Neural crest cell (in vitro differentiated cells): ENCODE measurements around the gene DOCK7. TPM values are rescaled to one million over a fixed set of nuclear protein-coding genes. Genes with fewer than 3 reads are reported as not detected.

Experiments used
- DNase-seq: peaks from one replicate; pipeline ENCODE4 v3.0.0; 2021; ENCODE audit warnings: low read depth, mixed read lengths, low spot score
- H3K27ac Mint-ChIP-seq: one replicate; pipeline ENCODE4 v1.8.0; 2021; ENCODE audit warnings: mild to moderate bottlenecking, mixed read lengths; ENCODE audit not compliant: unreplicated experiment
- H3K27me3 Mint-ChIP-seq: 2 replicates; pipeline ENCODE4 v1.8.0; 2021; ENCODE audit warnings: low read depth, mild to moderate bottlenecking, mixed read lengths
- H3K36me3 Mint-ChIP-seq: 2 replicates; pipeline ENCODE4 v1.8.0; 2021; ENCODE audit warnings: low read depth, mild to moderate bottlenecking, mixed read lengths
- H3K4me1 Mint-ChIP-seq: 2 replicates; pipeline ENCODE4 v1.8.0; 2021; ENCODE audit warnings: mixed read lengths
- H3K4me3 Mint-ChIP-seq: one replicate; pipeline ENCODE4 v1.8.0; 2021; ENCODE audit warnings: mild to moderate bottlenecking, mixed read lengths
- H3K9me3 Mint-ChIP-seq: 2 replicates; pipeline ENCODE4 v1.8.0; 2021; ENCODE audit warnings: mixed read lengths
- CTCF ChIP-seq: fragments of 200-600 bp; sonication (generic); conservative IDR thresholded peaks from 2 replicates; pipeline ENCODE4 v1.5.0; 2021; ENCODE audit warnings: antibody characterized with exemption, mild to moderate bottlenecking
- total RNA-seq: library from RNA; stranded (reverse); gene quantifications from 2 replicates; pipeline ENCODE4 v1.2.1, GENCODE V29; 2021

Gene DOCK7
- total RNA-seq, 1 donor from 2014 or later: 79.8 TPM

- peaks cover 3% of the 10 kb centered on the region for H3K27me3 Mint-ChIP-seq
- no peaks in the 10 kb centered on the region for H3K36me3 Mint-ChIP-seq
- H3K4me1 Mint-ChIP-seq: peaks cover 39% of the 10 kb centered on the region
- peaks cover 2% of the 10 kb centered on the region for H3K9me3 Mint-ChIP-seq
- DNase-seq: peak; percentile 90
- H3K4me3 Mint-ChIP-seq: peak overlapping the region; percentile 99
- peak overlapping the region; percentile 100 for H3K27ac Mint-ChIP-seq
- TF ChIP-seq CTCF: no peak
These were observed 252.1 kb downstream of the DOCK7 start for GRCh38 chr1:62436039-62436465.

- Mint-ChIP-seq H3K4me1 (peaks cover 37% of the 10 kb centered on the region), H3K36me3 (no peaks in the 10 kb centered on the region), H3K9me3 (peaks cover 2% of the 10 kb centered on the region), H3K4me3 (peak overlapping the region; percentile 99), H3K27ac (peak overlapping the region; percentile 100), H3K27me3 (peaks cover 3% of the 10 kb centered on the region)
- DNase-seq: no peak
- TF ChIP-seq CTCF: no peak
These were observed 252.8 kb downstream of the DOCK7 start for GRCh38 chr1:62435231-62436038.

GRCh38 chr1:62434618-62435001 lies 253.6 kb downstream of the DOCK7 start:
- no peak for TF ChIP-seq CTCF
- Mint-ChIP-seq H3K9me3 (peaks cover 2% of the 10 kb centered on the region), H3K36me3 (no peaks in the 10 kb centered on the region), H3K27ac (no peak overlapping the region), H3K4me1 (peaks cover 29% of the 10 kb centered on the region), H3K4me3 (peak overlapping the region; percentile 79), H3K27me3 (peaks cover 3% of the 10 kb centered on the region)
- DNase-seq: no peak

GRCh38 chr1:62433861-62434617 lies 254.1 kb downstream of the DOCK7 start:
- Mint-ChIP-seq H3K36me3 (no peaks in the 10 kb centered on the region), H3K9me3 (peaks cover 2% of the 10 kb centered on the region), H3K27ac (no peak overlapping the region), H3K4me3 (peak overlapping the region; percentile 79), H3K4me1 (peaks cover 29% of the 10 kb centered on the region), H3K27me3 (peaks cover 3% of the 10 kb centered on the region)
- TF ChIP-seq CTCF: peak; percentile 34
- no peak for DNase-seq

- Mint-ChIP-seq H3K9me3 (no peaks in the 10 kb centered on the region), H3K27me3 (no peaks in the 10 kb centered on the region), H3K27ac (no peak overlapping the region), H3K4me3 (no peak overlapping the region), H3K36me3 (no peaks in the 10 kb centered on the region), H3K4me1 (peaks cover 10% of the 10 kb centered on the region)
- no peak for TF ChIP-seq CTCF
- DNase-seq: no peak
These were observed 258.6 kb downstream of the DOCK7 start for GRCh38 chr1:62429581-62429980.
